SIG-M5 (cell line): ENCODE measurements around the gene NOP9.

Source experiments
- DNase-seq: peaks from one replicate; lab custom pipeline; 2025; lab: John Stamatoyannopoulos, UW

Gene NOP9

DNA sequence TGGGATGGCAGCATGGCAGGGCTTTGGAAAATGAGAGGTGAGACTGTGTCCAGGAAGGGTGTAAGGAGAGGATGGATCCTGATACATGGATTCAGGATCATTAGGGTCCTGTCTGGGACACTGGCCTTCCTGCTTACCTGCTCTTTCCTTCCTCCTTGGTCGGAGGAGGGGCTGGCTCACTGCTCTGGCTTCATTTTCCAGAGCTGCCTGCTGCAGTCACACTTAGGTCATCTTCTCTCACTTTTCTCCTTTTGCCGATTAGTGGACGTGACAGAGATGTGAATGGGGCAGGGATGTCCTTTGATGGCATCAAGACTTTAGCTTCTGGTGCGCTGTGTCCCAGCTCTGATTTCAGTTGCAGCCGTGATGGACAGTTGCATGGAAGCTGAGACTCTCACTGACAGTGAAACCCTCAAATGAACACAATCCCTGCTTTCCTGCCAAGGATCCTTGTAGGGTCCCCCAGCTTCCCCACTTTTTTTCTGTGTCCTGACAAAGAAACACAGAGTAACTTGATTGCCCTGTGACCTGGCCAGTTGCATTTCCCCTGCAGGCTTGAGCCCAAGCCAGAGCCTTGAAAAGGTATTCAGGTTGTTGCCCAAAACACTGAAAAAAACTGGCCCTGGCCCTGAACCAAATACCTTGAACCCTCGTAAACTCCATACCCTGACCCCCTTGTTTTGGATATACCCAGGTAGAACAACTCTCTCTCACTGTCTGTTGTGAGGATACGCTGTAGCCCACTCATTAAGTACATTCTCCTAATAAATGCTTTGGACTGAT lies 8.9 kb downstream of the NOP9 start:
- no peak for DNase-seq

DNA sequence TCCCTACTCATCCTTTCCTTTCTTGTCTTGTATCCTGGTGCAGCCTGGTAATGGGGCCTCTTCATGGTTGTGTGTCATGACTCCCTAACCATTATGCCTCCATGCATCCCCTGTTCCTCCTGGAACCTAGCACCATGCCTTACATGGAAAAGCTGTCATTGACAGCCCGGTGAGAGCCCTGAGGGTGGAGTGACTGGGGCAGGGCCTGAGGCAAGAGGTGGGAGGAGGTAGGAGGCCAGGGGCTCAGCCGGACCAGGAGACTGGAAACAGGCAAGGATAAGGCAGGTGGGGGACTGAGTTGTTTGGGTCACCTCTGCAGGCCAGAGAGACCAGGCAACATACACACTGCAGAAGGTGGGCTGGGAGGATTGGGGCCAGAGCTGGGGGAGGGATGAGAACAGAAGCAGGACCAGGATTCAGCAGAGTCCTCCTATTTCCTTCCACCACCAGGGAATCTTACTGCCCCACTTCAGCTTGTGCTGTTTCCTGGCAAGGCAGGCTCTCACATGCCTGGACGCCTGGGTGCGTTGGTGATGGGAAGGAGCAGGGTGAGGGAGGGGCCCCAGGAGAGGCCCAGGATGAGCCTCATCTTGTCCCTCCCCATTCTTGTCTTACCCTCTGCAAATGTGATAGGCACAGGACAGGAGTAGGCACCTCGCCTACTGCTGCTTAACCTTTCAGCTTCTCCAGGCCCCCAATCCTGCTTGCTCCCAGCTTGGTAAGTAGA lies 10.1 kb downstream of the NOP9 start, which contains the start of gene LTB4R2:
Gene LTB4R2, plus strand, starts transcription at position 603 of the 727 bp plus-strand sequence. CDS start 525 bp downstream, outside the sequence.
- no peak for DNase-seq

DNA sequence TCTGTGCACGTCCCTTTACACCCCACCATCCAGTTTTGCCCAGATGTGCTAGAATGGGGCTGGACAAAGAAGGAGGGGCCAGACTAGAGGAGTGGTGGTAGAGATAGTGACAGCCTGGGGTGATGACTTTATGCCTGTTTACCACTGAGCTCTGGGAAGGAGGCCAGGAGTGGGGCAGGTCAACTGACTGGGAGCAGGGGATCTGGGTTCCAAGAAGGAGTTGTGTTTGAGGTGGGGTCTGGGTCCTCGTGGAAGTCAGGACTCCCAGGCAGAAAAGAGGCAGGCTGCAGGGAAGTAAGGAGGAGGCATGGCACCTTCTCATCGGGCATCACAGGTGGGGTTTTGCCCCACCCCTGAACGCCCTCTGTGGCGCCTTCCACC lies 10.6 kb downstream of the NOP9 start:
- DNase-seq, result no peak

DNA sequence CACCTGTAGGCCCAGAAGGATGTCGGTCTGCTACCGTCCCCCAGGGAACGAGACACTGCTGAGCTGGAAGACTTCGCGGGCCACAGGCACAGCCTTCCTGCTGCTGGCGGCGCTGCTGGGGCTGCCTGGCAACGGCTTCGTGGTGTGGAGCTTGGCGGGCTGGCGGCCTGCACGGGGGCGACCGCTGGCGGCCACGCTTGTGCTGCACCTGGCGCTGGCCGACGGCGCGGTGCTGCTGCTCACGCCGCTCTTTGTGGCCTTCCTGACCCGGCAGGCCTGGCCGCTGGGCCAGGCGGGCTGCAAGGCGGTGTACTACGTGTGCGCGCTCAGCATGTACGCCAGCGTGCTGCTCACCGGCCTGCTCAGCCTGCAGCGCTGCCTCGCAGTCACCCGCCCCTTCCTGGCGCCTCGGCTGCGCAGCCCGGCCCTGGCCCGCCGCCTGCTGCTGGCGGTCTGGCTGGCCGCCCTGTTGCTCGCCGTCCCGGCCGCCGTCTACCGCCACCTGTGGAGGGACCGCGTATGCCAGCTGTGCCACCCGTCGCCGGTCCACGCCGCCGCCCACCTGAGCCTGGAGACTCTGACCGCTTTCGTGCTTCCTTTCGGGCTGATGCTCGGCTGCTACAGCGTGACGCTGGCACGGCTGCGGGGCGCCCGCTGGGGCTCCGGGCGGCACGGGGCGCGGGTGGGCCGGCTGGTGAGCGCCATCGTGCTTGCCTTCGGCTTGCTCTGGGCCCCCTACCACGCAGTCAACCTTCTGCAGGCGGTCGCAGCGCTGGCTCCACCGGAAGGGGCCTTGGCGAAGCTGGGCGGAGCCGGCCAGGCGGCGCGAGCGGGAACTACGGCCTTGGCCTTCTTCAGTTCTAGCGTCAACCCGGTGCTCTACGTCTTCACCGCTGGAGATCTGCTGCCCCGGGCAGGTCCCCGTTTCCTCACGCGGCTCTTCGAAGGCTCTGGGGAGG lies 11.3 kb downstream of the NOP9 start, which contains the start of gene LTB4R:
Gene LTB4R, plus strand, starts transcription at position 857 of the 959 bp plus-strand sequence. CDS start 4,150 bp downstream, outside the sequence.
- DNase-seq, result no peak

DNA sequence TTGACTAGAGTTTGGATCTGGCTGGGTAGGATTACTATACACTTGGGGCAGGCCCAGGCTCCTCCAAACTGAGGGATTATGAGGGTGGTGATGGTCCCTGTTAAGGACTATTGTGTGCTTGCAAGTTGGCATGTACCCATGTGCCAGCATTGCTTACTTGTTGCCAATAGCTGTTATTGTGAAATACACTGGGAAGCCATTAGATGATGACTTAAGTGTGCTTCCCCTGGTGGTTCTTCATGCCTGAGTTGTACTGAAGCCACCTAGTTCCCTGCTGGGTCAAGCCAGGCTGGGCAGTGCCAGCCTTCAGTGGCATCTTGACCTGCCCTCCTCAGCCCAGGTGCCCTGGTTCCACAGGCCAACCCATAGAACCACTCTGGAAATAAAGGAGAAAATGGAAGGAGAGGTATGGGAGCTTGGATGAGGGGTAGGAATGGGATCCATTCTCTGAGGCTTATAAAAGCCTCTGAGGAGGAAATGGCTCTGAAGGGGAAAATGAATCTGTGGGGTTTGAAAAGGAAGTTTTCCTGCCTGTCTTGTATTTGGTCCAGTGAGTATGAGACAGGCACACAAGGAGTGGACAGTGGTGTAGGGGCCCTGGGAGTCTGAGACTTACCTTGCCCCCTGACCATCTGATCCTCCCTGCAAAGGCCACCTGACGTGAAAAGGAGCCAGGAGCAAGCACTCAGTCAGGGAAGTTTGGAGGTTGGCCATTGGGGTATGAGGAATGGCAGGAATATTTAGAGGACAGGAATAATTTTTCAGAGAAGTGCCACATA lies 12.4 kb downstream of the NOP9 start:
- no peak for DNase-seq

DNA sequence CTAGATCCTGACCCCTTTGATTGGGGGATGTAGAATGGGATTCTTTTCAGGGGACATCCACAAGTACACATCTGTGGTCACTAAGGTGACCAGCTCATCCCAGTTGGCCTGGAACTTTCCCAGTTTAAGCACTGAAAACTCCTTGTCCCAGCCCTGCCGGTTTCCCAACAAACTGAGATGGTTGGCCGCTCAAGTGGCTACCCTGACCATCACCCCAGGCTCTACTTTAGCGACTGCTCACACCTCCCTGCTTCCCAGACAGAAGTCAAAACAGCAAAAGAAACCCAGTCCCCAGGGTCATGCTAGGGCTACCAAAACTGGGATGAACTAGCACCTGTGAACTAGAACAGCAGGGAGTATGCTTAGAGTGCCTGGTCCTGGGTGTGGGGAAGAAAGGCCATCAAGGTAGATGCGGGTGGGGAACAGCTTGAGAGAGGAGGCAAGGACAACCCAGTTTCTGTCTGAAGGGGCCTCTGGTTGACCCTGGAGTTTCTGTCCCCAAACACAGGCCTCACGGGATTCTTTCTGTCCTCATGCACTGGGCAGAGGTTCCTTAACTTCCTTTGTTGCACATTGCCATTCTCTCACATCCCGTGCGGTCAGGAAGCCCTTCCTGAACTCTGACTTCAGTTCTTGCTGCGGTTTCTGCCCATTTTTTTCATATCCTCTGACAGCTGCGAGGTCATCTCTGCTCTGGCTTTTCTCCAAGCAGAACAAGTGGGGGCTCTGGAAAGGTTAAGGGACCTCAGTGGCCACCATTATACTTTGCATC lies 13.3 kb downstream of the NOP9 start:
- no peak for DNase-seq

DNA sequence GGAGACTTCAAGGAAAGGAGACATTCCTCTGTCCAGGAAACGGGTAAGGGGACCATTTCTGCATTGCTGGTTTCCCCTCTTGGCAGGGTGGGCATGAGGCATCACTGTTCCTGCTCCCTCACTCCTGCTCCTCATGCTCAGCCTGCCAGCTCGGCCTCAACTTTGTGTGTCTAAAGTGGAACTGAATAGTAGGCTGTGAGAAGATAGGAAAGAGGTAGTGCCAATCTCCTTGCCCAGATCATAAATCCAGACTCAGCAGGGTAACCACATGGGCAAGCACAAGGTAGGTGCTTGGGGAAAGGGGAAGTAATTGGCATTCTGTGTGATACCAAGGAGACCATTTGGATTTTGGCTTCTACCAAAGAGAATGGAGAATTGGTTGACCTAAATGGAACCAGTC lies 14.3 kb downstream of the NOP9 start:
- DNase-seq, result no peak

DNA sequence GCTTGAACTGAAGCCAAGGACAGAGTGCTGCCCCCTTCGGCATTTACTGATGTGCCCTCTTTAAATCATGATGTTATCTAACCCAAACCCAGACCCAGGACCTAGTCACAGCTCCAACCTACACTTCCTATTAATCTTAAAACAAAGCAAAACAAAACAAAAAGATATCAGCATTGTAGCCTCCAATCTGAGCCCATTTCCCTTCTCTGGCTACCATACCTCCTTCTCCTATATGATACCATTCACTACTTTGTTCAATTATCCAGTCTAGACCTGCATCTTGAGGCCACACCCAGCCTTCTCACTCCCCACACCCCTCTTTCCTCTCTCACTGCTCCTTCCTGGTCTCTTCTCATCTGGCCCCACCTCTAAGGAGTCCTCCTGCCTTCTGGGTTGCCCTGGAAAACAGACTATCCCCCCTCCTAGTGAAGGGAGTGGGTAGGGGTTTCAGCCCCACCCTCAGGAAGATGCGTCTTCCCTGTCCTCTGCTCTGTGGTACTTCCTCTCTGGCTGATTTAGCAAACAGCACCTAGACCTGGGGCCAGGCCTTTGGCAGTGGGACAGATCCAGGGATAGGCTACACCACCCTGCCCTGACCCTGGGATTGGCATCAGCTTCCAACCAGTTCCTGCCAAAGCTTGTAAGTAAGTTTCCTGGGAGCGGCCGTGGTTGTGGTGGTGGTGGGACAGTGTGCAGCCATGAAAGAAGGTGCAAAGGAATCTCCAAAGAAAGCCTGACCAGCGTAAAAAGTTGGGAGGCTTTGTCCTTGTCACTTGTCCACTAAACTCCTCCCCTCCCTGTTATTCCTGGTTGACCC lies 14.9 kb downstream of the NOP9 start:
- no peak for DNase-seq

DNA sequence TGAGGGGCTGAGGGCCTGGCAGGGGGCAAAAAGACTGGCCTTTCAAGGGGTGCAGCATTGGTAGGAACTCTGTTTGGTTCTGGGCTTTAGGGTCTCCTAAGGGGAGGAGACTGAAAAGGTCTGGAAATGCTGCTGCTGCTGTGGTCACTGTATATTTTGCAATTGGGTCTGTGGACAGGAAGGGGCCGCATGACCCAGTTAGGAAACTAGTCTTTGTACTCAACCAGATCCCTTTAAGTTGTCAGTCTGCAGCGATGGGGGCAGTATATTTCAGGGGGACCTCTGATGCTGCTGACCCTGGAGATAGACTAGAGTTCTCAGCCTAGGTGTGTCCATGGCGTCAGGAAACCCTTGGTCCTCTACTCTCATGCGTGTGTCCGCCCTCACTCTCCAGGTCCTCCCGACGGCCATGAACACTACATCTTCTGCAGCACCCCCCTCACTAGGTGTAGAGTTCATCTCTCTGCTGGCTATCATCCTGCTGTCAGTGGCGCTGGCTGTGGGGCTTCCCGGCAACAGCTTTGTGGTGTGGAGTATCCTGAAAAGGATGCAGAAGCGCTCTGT lies 15.7 kb downstream of the NOP9 start:
- no peak for DNase-seq

DNA sequence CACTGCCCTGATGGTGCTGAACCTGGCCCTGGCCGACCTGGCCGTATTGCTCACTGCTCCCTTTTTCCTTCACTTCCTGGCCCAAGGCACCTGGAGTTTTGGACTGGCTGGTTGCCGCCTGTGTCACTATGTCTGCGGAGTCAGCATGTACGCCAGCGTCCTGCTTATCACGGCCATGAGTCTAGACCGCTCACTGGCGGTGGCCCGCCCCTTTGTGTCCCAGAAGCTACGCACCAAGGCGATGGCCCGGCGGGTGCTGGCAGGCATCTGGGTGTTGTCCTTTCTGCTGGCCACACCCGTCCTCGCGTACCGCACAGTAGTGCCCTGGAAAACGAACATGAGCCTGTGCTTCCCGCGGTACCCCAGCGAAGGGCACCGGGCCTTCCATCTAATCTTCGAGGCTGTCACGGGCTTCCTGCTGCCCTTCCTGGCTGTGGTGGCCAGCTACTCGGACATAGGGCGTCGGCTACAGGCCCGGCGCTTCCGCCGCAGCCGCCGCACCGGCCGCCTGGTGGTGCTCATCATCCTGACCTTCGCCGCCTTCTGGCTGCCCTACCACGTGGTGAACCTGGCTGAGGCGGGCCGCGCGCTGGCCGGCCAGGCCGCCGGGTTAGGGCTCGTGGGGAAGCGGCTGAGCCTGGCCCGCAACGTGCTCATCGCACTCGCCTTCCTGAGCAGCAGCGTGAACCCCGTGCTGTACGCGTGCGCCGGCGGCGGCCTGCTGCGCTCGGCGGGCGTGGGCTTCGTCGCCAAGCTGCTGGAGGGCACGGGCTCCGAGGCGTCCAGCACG lies 16.4 kb downstream of the NOP9 start:
- DNase-seq, result no peak

DNA sequence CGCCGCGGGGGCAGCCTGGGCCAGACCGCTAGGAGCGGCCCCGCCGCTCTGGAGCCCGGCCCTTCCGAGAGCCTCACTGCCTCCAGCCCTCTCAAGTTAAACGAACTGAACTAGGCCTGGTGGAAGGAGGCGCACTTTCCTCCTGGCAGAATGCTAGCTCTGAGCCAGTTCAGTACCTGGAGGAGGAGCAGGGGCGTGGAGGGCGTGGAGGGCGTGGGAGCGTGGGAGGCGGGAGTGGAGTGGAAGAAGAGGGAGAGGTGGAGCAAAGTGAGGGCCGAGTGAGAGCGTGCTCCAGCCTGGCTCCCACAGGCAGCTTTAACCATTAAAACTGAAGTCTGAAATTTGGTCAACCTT lies 16.9 kb downstream of the NOP9 start:
- DNase-seq, result no peak

DNA sequence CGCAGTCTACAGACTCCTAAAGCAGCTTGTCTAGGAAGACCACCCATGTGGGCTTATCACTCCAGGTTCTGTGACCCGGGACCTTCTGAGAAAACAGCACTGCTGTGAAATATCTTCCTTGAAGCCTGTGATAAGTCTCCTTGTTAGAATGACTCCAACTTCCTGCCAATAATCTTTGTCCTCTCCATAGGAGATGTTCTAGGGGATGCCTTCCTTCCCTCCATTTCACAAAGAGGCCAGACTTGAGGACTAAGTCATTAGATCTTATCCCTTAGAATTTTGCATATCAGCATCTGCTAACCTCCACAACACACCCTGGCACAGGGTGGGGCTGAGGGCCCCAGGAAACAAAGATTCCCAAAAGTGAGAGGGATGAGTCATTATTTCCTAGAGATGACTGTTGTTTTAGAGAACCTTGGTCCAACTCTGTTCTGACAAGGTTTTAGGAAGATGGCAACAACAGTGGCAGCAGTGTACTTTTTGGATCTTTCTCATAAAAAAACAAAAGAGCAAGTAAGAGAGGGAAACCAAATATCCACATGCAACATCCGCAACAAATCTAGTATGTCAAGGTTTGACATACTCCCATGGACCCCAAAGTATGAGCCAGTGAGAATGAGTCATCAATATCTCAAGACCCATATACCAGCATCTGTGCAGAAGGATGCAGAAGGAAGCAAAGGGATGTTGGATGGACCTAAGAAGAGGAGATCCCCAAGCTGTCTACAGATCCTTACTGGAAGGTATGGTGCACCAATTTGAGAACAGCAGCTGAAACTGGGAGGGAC lies 17.7 kb downstream of the NOP9 start:
- DNase-seq, result no peak

DNA sequence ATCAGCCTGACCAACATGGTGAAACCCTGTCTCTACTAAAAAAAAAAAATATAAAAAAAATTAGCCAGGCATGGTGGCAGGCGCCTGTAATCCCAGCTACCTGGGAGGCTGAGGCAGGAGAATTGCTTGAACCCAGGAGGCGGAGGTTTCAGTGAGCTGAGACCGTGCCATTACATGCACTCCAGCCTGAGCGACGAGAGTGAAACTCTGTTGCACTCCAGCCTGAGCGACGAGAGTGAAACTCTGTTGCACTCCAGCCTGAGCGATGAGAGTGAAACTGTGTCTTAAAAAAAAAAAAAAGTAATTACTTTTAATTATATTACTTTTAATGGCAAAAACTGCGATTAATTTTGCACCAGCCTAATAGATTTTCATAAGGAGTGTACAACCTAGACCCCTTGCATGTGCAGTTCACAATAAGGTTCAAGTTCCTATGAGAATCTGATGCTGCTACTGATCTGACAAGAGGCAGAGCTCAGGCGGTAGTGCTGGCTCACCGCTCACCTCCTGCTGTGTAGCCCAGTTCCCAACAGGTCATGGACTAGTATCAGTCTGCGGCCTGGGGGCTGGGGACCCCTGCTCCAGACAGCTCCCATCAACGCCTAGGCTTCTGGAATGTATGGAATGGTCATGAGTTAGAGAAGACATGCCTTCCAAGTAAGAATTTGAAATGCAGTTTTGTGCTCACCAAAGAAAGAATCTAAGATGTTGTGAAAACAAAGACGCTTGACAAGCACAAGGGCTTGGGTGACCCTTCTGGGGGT lies 21.7 kb downstream of the NOP9 start:
- DNase-seq, result no peak

DNA sequence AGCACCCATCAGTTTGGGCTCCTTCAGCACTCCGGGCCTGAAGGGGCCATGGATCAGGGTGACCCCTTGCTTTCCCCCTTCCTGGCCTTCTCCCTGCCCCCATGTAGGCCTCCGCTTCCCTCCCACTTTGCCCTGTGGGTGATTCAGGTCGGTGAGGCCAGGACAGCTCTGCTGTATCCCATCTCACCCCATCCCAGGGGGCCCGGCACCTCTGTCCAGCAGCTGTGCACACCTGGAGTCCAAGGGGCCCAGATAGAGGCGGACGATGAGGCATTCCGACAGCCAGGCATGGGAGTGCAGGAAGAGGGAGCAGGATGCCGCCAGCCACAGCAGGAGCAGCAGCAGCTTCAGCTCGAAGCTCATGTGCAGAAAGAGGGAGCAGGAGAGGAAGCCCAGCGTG lies 23.0 kb downstream of the NOP9 start:
- no peak for DNase-seq

DNA sequence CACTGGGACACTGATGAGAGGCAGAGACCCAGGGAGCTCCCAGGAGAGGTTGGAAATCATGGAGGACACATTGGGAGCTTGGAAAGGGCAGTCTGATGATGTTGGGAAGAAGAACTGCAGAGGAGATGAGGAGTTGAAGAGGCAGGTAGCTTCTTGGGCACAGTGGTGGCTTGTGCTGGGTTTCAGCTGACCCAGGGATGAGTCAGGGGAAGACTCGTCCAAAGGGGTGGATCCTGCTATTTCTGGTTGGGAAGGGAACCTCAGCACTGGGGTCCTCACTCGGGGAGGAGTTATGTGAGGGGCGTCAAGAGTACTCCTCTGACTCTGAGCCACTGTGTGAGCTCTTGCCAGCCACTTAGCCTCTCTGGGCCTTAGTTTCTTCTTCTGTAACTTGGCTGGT lies 23.7 kb downstream of the NOP9 start:
- DNase-seq, result no peak

DNA sequence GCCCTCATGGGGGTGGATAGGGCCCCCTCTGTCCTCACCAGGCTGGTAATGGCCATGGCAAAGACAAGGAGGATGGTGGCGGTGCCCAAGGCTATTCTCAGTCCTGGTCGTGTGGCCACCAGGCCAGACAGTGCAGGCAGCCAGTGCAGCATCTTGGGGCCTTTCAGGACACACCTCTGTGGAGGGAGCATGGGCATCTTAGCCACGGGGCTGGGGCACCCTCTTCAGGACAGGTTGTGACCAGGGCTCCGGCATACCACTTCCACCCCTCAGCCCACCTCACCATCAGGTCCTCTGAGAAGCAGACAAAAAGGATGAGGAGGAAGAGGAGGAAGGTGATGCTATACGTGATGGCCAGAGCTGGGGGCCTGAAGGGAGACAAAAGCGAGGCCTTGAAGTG lies 24.4 kb downstream of the NOP9 start:
- DNase-seq, result no peak

DNA sequence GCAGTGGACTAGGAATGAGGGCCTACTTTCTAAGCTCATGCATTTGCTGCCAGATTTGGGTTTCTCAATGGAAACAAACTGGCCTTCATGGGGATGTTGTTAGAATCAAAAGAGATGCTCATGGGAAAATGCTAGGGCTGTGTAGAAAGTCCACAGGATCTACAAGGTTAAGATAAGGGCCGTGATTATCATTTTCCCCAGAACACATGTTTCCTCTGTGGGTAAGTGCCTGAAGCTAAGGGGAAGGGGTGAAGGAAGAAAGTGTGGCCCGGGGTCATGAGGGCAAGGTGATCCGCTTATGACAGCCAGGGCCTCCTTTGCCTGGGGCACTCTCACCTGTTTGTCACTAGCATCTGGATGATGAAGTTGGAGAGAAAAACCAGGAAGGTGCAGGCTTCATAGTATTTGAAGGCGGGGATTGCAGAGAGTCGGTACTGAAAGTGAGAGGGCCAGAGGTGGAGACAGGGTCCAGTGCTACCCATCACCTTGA lies 25.4 kb downstream of the NOP9 start:
- no peak for DNase-seq
